Hematopoietic multipotent progenitor cell treated with erythropoietin and hydrocortisone succinate and interleukin-3 and kit ligand, for 6 days (in vitro differentiated cells): Measurements from ENCODE around the gene UBE3B.
A peak's percentile ranks its signal among the peaks of the same experiment; 100 is the strongest.

Experiments used
- DNase-seq: peaks from one replicate; pipeline ENCODE4 v3.0.0-alpha.2; 2015

The UBE3B gene

GRCh38 chr12:109501299-109501698, 23.9 kb downstream of the UBE3B start:
- DNase-seq: no peak

GRCh38 chr12:109502332-109502731, 24.9 kb downstream of the UBE3B start:
- no peak for DNase-seq

- no peak for DNase-seq
Observed at GRCh38 chr12:109503611-109504010, 26.2 kb downstream of the UBE3B start.

GRCh38 chr12:109504068-109504467, 26.6 kb downstream of the UBE3B start:
- DNase-seq: no peak

GRCh38 chr12:109510196-109510595, 32.8 kb downstream of the UBE3B start:
- DNase-seq: no peak

- no peak for DNase-seq
Observed at GRCh38 chr12:109512608-109513007, 35.2 kb downstream of the UBE3B start.

GRCh38 chr12:109513051-109513450, 35.6 kb downstream of the UBE3B start:
- DNase-seq: no peak

GRCh38 chr12:109513977-109514376, 36.5 kb downstream of the UBE3B start:
- no peak for DNase-seq

- no peak for DNase-seq
Observed at GRCh38 chr12:109517619-109518018, 40.2 kb downstream of the UBE3B start.

- peak; percentile 82 for DNase-seq
Observed at GRCh38 chr12:109518820-109519665, 41.6 kb downstream of the UBE3B start.

- DNase-seq: no peak
Observed at GRCh38 chr12:109519787-109520186, 42.4 kb downstream of the UBE3B start.

GRCh38 chr12:109521831-109522230, 44.4 kb downstream of the UBE3B start:
- DNase-seq: no peak

- DNase-seq: no peak
Observed at GRCh38 chr12:109523071-109523470, 45.6 kb downstream of the UBE3B start.

GRCh38 chr12:109523504-109523903, 46.1 kb downstream of the UBE3B start:
- DNase-seq: no peak

GRCh38 chr12:109524466-109525278, 47.2 kb downstream of the UBE3B start:
- no peak for DNase-seq

GRCh38 chr12:109525279-109525585, 47.8 kb downstream of the UBE3B start:
- no peak for DNase-seq

- no peak for DNase-seq
Observed at GRCh38 chr12:109527489-109528123, 50.2 kb downstream of the UBE3B start.

GRCh38 chr12:109529691-109530640, 52.5 kb downstream of the UBE3B start:
- no peak for DNase-seq

- no peak for DNase-seq
Observed at GRCh38 chr12:109531411-109531810, 54.0 kb downstream of the UBE3B start.

- no peak for DNase-seq
Observed at GRCh38 chr12:109532721-109533486, 55.5 kb downstream of the UBE3B start.

- DNase-seq: peak; percentile 46
Observed at GRCh38 chr12:109533487-109533740, 56.0 kb downstream of the UBE3B start.

- DNase-seq: no peak
Observed at GRCh38 chr12:109534456-109534855, 57.0 kb downstream of the UBE3B start.
